ENCODE results near the gene ZNF358.
A peak's percentile ranks its signal among the peaks of the same experiment; 100 is the strongest.

The ZNF358 gene

DNA sequence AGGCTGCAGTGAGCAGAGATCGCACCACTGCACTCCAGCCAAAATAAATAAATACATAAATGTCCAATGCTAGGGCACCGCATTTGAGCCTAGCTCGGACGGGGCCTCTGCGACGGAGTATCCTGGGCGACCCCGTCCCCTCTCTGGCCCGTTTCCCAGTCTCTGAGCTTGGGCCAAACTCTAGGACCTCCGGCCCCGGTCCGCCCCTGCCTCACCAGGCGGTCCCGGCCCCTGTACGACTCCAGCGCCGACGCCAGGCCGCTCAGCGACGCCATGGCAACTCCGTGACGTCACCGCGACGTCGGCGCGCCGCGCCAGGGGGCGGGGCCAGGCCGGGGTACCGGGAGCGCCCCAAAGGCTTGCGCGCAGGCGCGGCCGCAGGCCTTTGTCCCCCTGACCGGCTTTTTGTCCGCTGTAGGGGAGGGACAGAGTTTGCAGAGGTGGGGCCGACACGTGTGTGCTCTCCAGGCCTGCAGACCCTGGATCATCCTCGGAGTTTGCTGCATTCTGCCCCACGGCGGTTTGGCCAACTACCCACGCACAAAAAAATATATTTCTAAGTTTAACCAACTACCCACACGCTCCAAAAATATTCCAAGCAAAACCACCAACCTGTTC, 27.1 kb upstream of the ZNF358 start, which contains the start of gene PEX11G:
TSS of gene PEX11G (minus strand) at position 300 of the 618 bp plus-strand sequence. CDS start at position 275, 25 bp downstream.
- peak; percentile 78 to 86 (median 82) for DNase-seq
- H3K9me3 ChIP-seq (ENCODE audit: control insufficient read depth, low read length), result no peaks in the 10 kb centered on the region
- no peaks in the 10 kb centered on the region for H3K4me1 ChIP-seq (ENCODE audit: control insufficient read depth, insufficient read depth, low read length, poor library complexity, severe bottlenecking)
- peak within 1 kb of the TSS; percentile 78 for H3K4me3 ChIP-seq (ENCODE audit: insufficient read depth, low read depth, low read length, poor library complexity, severe bottlenecking)
- no peaks in the 10 kb centered on the region for H3K36me3 ChIP-seq (ENCODE audit: control insufficient read depth, insufficient read depth, low read length)
- H3K27me3 ChIP-seq (replicated peaks; ENCODE audit: control insufficient read depth, insufficient read depth, low read length, poor library complexity, severe bottlenecking), result no peaks in the 10 kb centered on the region
- H3K27ac ChIP-seq (ENCODE audit: insufficient read depth, low read length, poor library complexity, severe bottlenecking), result peak within 1 kb of the TSS; percentile 68

DNA sequence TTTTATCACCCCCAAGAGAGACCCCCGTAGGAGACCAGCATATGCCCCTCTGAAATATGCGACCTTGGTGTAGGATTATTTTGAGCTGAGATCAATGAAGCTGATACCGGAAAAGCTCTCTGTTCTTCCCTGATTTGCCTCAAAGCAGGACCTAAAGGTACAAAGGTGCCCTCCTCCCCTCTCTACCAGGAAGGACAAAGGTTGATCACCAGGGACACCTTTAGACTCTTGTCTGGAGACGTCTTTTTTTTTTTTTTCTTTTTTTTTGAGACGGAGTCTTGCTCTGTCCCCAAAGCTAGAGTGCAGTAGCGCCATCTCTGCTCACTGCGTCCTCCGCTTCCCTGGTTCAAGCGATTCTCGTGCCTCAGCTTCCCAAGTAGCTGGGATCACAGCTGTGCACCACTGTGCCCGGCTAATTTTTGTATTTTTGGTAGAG, 26.3 kb upstream of the ZNF358 start:
- no peak overlapping the region for H3K27ac ChIP-seq (ENCODE audit: insufficient read depth, low read length, poor library complexity, severe bottlenecking)
- no peaks in the 10 kb centered on the region for H3K27me3 ChIP-seq (replicated peaks; ENCODE audit: control insufficient read depth, insufficient read depth, low read length, poor library complexity, severe bottlenecking)
- no peak overlapping the region for H3K4me3 ChIP-seq (ENCODE audit: insufficient read depth, low read depth, low read length, poor library complexity, severe bottlenecking)
- no peaks in the 10 kb centered on the region for H3K36me3 ChIP-seq (ENCODE audit: control insufficient read depth, insufficient read depth, low read length)
- no peaks in the 10 kb centered on the region for H3K4me1 ChIP-seq (ENCODE audit: control insufficient read depth, insufficient read depth, low read length, poor library complexity, severe bottlenecking)
- DNase-seq, result no peak
- H3K9me3 ChIP-seq (ENCODE audit: control insufficient read depth, low read length), result no peaks in the 10 kb centered on the region

DNA sequence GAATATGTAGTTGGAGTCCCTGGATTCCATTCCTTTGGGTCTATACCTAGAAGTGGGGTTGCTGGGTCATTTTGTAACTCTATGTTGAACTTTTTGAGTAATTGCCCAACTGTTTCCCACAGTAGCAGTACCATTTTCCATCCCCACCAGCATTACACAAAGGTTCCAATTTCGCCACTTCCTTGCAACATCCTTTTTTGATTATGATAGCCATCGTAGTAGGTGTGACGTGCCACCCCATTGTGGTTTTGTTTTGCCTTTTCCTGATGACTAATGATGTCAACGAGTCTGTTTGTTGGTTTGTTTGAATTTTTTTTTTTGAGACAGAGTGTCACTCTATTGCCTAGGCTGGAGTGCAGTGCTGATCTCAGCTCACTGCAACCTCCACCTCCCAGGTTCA, 23.8 kb upstream of the ZNF358 start:
- Histone ChIP-seq H3K27ac (ENCODE audit: insufficient read depth, low read length, poor library complexity, severe bottlenecking) (no peak overlapping the region), H3K4me1 (ENCODE audit: control insufficient read depth, insufficient read depth, low read length, poor library complexity, severe bottlenecking) (no peaks in the 10 kb centered on the region)

DNA sequence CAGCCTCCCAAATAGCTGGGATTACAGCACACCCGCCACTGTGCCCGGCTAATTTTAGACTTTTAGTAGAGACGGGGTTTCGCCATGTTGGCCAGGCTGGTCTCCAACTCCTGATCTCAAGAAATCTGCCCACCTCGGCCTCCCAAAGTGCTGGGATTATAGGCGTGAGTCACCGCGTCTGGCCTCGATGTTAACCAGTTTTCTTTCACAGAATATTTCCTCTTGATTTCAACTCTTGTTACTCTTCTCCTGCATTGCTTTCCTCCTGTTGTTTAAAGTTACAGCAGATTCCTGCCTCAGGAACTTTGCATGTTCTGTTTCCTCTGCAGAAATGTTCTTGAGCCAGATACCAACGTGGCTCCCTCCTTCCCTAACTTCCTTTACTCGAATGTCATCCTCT, 23.3 kb upstream of the ZNF358 start:
- Histone ChIP-seq H3K27ac (ENCODE audit: insufficient read depth, low read length, poor library complexity, severe bottlenecking) (no peak overlapping the region), H3K9me3 (ENCODE audit: control insufficient read depth, low read length) (no peaks in the 10 kb centered on the region), H3K4me3 (ENCODE audit: insufficient read depth, low read depth, low read length, poor library complexity, severe bottlenecking) (no peak overlapping the region), H3K27me3 (replicated peaks; ENCODE audit: control insufficient read depth, insufficient read depth, low read length, poor library complexity, severe bottlenecking) (no peaks in the 10 kb centered on the region), H3K36me3 (ENCODE audit: control insufficient read depth, insufficient read depth, low read length) (no peaks in the 10 kb centered on the region), H3K4me1 (ENCODE audit: control insufficient read depth, insufficient read depth, low read length, poor library complexity, severe bottlenecking) (no peaks in the 10 kb centered on the region)
- DNase-seq, result no peak

More for the DNA sequence above, 23.8 kb upstream of the ZNF358 start:
- Histone ChIP-seq H3K9me3 (ENCODE audit: control insufficient read depth, low read length) (no peaks in the 10 kb centered on the region), H3K36me3 (ENCODE audit: control insufficient read depth, insufficient read depth, low read length) (no peaks in the 10 kb centered on the region), H3K27me3 (replicated peaks; ENCODE audit: control insufficient read depth, insufficient read depth, low read length, poor library complexity, severe bottlenecking) (no peaks in the 10 kb centered on the region), H3K4me3 (ENCODE audit: insufficient read depth, low read depth, low read length, poor library complexity, severe bottlenecking) (no peak overlapping the region)
- DNase-seq, result no peak

DNA sequence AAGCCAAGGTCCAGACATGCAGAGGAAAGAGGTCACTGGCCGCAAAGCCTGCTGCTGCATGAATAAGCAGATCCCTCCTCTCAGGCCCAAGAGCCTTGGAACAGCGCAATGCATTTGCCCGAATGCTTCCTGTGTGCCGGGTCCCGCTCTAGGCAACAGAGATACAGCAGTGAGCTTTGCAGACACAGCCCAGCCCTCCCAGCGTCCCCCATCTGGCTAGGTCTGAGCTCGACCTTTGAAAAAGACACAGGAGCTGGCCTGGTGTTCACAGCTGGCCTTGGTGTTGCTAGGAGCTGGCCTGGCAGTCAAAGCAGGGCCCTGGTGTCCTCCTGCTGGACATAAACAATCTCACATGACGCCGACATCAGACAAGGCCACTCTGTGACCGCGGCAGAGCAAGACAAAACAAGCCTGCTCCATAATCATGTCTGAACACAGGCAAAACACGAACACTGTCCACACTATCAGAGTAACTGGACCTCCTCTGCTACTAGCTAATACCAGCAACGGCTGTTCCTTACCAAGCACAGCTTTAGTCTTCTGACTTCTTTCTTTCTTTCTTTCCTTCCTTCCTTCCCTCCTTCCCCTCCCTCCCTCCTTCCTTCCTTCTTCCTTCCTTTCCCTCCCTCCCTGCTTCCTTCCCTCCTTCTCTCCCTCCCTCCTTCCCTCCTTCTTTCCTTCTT, 21.3 kb upstream of the ZNF358 start:
- H3K27me3 ChIP-seq (replicated peaks; ENCODE audit: control insufficient read depth, insufficient read depth, low read length, poor library complexity, severe bottlenecking), result no peaks in the 10 kb centered on the region
- H3K27ac ChIP-seq (ENCODE audit: insufficient read depth, low read length, poor library complexity, severe bottlenecking), result no peak overlapping the region
- DNase-seq, result no peak
- no peaks in the 10 kb centered on the region for H3K4me1 ChIP-seq (ENCODE audit: control insufficient read depth, insufficient read depth, low read length, poor library complexity, severe bottlenecking)
- no peaks in the 10 kb centered on the region for H3K9me3 ChIP-seq (ENCODE audit: control insufficient read depth, low read length)
- no peak overlapping the region for H3K4me3 ChIP-seq (ENCODE audit: insufficient read depth, low read depth, low read length, poor library complexity, severe bottlenecking)
- H3K36me3 ChIP-seq (ENCODE audit: control insufficient read depth, insufficient read depth, low read length), result no peaks in the 10 kb centered on the region

DNA sequence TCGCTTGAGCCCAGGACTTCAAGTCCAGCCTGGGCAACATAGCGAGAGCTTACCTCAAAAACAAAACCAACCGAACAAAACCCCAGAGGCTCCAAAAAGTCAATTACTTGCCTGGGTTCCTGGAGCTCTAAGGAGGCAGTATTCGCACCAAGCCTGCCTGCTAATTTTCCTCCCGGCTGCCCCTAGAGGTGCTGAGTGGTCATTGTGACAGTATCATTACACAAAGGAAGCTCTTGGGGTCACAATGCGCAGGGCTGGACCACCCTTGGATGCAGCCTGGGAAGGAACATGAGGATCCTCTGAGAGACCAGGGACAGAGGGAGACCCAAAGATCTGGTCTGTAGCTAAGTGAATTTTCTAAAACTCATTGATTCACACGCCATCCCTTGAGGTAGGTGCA, 18.6 kb upstream of the ZNF358 start:
- H3K9me3 ChIP-seq (ENCODE audit: control insufficient read depth, low read length), result no peaks in the 10 kb centered on the region
- H3K27me3 ChIP-seq (replicated peaks; ENCODE audit: control insufficient read depth, insufficient read depth, low read length, poor library complexity, severe bottlenecking), result peaks cover 6% of the 10 kb centered on the region
- no peak for DNase-seq
- H3K4me1 ChIP-seq (ENCODE audit: control insufficient read depth, insufficient read depth, low read length, poor library complexity, severe bottlenecking), result peaks cover 6% of the 10 kb centered on the region
- no peaks in the 10 kb centered on the region for H3K36me3 ChIP-seq (ENCODE audit: control insufficient read depth, insufficient read depth, low read length)
- no peak overlapping the region for H3K27ac ChIP-seq (ENCODE audit: insufficient read depth, low read length, poor library complexity, severe bottlenecking)
- no peak overlapping the region for H3K4me3 ChIP-seq (ENCODE audit: insufficient read depth, low read depth, low read length, poor library complexity, severe bottlenecking)

DNA sequence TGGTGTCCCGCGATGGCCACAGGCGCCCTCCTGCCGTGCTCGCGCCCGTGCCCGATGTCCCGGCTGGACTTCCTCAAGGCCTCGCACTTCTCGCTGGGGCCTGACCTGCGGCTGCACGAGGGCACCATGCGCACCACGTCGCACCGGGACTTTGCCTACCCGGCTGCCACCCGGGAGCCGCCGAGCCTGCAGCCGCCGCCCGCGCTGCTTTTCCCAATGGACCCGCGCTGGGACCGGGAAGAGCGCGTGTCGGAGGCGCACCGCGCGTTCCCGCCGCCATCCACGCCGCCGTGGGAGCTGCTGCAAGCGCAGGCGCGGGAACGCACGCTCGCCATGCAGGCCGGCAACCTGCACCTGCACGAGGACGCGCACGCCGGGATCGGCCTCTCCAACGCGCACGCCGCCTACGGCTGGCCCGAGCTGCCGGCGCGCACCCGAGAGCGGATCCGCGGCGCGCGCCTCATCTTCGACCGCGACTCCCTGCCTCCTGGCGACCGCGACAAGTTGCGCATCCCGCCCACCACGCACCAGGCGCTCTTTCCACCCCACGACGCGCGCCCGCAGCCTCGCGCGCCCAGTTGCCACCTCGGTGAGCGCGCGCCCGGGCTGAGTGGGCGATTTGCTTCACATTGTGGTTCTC, 15.0 kb upstream of the ZNF358 start:
- Histone ChIP-seq H3K4me3 (ENCODE audit: insufficient read depth, low read depth, low read length, poor library complexity, severe bottlenecking) (peak overlapping the region; percentile 44), H3K27me3 (replicated peaks; ENCODE audit: control insufficient read depth, insufficient read depth, low read length, poor library complexity, severe bottlenecking) (peaks cover 13% of the 10 kb centered on the region), H3K9me3 (ENCODE audit: control insufficient read depth, low read length) (no peaks in the 10 kb centered on the region), H3K4me1 (ENCODE audit: control insufficient read depth, insufficient read depth, low read length, poor library complexity, severe bottlenecking) (peaks cover 16% of the 10 kb centered on the region), H3K36me3 (ENCODE audit: control insufficient read depth, insufficient read depth, low read length) (no peaks in the 10 kb centered on the region), H3K27ac (ENCODE audit: insufficient read depth, low read length, poor library complexity, severe bottlenecking) (no peak overlapping the region)
- no peak for DNase-seq

DNA sequence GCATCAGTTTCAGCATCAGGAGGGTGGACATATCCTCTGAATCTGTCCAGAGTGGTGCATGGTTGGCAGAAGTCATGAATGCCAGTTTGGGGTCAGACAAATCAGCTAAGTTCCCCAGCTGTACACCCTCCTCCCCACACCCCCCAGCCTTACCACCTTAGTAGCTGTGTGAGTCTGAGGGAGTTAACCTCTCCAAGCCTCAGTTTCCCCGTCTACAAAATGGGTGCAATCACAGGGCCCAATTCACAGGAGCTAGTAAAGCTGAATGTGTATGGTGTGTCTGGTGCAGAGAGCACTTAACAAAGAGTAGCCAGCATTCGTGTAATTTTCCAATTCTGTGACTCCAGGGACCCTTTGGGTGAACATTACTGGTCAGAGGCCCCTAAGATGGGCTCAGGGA, 13.4 kb upstream of the ZNF358 start:
- peaks cover 20% of the 10 kb centered on the region for H3K4me1 ChIP-seq (ENCODE audit: control insufficient read depth, insufficient read depth, low read length, poor library complexity, severe bottlenecking)
- H3K4me3 ChIP-seq (ENCODE audit: insufficient read depth, low read depth, low read length, poor library complexity, severe bottlenecking), result no peak overlapping the region
- no peak overlapping the region for H3K27ac ChIP-seq (ENCODE audit: insufficient read depth, low read length, poor library complexity, severe bottlenecking)
- peaks cover 13% of the 10 kb centered on the region for H3K27me3 ChIP-seq (replicated peaks; ENCODE audit: control insufficient read depth, insufficient read depth, low read length, poor library complexity, severe bottlenecking)
- H3K9me3 ChIP-seq (ENCODE audit: control insufficient read depth, low read length), result no peaks in the 10 kb centered on the region
- no peaks in the 10 kb centered on the region for H3K36me3 ChIP-seq (ENCODE audit: control insufficient read depth, insufficient read depth, low read length)
- DNase-seq, result no peak

DNA sequence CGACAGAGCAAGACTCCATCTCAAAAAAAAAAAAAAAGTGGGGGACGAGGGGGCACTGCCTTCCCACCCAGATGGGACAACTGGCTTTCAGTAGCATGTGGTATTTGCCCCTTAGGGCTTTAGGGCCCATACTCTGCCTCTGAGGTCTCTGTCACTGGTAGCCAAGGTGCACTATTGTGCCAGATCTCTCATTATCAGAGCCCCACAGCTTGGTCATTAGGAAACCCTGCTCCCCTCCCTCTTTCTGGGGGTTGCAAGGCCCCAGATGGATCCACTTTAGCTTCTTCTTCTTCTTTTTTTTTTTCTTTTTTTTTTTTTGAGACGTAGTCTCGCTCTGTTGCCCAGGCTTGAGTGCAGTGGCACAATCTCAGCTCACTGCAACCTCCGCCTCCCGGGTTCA, 11.2 kb upstream of the ZNF358 start:
- peaks cover 13% of the 10 kb centered on the region for H3K27me3 ChIP-seq (replicated peaks; ENCODE audit: control insufficient read depth, insufficient read depth, low read length, poor library complexity, severe bottlenecking)
- no peaks in the 10 kb centered on the region for H3K9me3 ChIP-seq (ENCODE audit: control insufficient read depth, low read length)
- no peak overlapping the region for H3K4me3 ChIP-seq (ENCODE audit: insufficient read depth, low read depth, low read length, poor library complexity, severe bottlenecking)
- no peak overlapping the region for H3K27ac ChIP-seq (ENCODE audit: insufficient read depth, low read length, poor library complexity, severe bottlenecking)
- H3K4me1 ChIP-seq (ENCODE audit: control insufficient read depth, insufficient read depth, low read length, poor library complexity, severe bottlenecking), result peaks cover 20% of the 10 kb centered on the region
- H3K36me3 ChIP-seq (ENCODE audit: control insufficient read depth, insufficient read depth, low read length), result no peaks in the 10 kb centered on the region
- no peak for DNase-seq

DNA sequence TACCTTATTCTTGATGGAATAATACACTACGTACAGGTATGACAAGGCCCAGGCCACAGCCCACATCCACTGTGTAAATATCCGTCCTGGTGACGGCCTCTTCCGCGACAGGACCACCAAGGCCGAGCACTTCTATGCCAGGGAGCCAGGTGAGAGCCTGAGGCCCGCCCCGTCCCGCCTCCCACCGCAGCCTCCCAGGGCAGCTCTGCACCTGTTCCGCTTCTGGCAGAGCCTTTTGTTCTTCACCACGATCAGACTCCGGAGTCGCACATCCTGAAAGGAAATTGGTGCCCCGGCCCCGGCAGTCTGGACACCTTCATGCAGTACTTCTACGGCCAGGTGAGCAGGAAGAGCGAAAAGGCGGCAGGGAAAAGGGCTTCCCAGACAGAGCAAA, 10.6 kb upstream of the ZNF358 start:
- H3K27ac ChIP-seq (ENCODE audit: insufficient read depth, low read length, poor library complexity, severe bottlenecking), result no peak overlapping the region
- H3K9me3 ChIP-seq (ENCODE audit: control insufficient read depth, low read length), result no peaks in the 10 kb centered on the region
- H3K27me3 ChIP-seq (replicated peaks; ENCODE audit: control insufficient read depth, insufficient read depth, low read length, poor library complexity, severe bottlenecking), result peaks cover 13% of the 10 kb centered on the region
- H3K4me3 ChIP-seq (ENCODE audit: insufficient read depth, low read depth, low read length, poor library complexity, severe bottlenecking), result no peak overlapping the region
- DNase-seq, result no peak
- peaks cover 20% of the 10 kb centered on the region for H3K4me1 ChIP-seq (ENCODE audit: control insufficient read depth, insufficient read depth, low read length, poor library complexity, severe bottlenecking)
- no peaks in the 10 kb centered on the region for H3K36me3 ChIP-seq (ENCODE audit: control insufficient read depth, insufficient read depth, low read length)
